Right forelimb (tissue), 1 donor: ENCODE measurements around the gene ADAMTS15.
A peak's percentile ranks its signal among the peaks of the same experiment; 100 is the strongest.
"Not testable (repeated sequence)": the region's sequence is repeated elsewhere in the genome, so short reads cannot be mapped to it uniquely, and the experiment has no call there.

ENCODE experiments used
- DNase-seq: peaks from one replicate; pipeline ENCODE4 v3.0.0-alpha.2; 2018

Gene ADAMTS15

DNA sequence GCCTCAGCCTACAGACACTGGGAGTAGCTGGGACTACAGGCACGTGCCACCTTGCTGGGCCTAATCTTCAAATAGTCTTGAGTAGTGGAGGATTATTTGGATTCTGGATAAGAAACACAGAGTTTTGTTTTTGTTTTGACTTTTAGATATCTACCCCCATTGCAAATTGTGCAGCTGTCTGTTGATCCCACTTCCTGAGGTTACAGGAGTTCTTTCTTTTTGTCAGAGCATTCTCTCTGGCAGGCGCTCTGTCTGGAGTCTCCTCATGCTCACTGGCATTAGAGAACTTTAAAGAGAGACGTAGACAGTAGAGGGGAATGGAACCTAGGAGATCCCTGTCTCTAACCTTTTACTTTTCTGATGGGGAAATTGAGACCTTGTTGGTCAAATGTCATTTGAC, 12.3 kb upstream of the ADAMTS15 start:
- no peak for DNase-seq

DNA sequence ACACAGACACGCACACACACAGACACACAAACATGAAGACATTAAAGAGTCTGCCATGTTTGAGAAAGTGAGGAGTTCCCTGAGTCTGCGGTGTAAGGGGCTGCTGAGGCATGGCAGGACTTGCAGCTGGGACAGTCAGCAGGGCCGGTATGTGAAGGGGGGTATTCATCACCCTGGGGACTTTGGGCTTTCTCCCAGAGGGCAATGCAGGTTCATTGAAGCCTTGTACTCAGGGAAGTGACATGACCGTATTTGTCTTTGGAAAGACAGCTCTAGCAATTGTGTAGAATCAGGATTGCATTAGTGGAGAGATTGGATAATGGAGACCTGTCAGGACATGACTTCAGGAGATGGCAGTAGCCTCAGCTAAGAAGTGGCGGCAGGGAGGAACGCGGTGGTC, 10.6 kb upstream of the ADAMTS15 start:
- no peak for DNase-seq

DNA sequence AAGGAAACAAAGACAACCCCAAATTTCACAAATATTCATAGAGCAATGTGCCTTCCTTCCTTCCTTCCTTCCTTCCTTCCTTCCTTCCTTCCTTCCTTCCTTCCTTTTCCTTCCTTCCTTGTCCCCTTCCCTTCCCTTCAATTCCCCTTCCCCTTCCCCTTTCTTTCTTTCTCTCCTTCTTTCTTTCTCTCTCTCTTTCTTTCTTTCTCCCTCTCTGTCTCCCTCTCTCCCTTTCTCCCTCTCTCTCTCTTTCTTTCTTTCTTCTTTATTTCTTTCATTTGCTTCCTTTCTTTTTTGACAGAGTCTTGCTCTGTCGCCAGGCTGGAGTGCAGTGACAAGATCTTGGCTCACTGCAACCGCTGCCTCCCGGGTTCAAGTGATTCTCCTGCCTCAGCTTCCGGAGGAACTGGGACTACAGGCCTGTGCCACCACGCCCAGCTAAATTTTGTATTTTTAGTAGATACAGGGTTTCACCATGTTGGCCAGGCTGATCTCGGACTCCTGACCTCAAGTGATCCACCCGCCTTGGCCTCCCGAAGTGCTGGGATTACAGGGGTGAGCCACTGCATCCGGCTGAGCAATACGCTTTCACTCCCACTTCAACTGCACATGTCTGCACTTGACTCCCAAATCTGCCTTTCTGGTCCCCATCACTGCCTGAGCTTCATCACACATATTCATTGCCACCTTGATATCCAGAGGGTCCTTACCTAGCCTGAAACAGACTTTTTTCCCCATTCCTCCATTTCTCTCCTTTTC, 9.9 kb upstream of the ADAMTS15 start:
- not testable (repeated sequence) for DNase-seq

DNA sequence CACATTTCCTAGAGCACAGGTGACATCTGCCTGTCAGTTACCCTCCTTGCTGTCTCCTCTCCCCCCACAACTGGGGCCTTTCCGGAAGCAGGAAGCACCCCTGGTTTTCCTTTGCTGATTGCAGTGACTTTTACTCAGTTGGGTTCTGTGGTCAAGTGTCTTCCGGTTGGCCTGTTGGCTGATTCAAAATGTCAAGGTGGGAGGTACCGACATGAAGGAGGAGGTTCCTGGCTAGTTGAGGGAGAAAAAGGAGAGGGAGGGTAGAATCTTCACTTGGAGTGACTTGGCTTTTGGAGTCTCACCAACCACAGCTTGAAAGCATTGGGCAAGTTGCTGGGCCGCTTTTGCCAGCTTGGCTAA, 9.3 kb upstream of the ADAMTS15 start:
- no peak for DNase-seq

DNA sequence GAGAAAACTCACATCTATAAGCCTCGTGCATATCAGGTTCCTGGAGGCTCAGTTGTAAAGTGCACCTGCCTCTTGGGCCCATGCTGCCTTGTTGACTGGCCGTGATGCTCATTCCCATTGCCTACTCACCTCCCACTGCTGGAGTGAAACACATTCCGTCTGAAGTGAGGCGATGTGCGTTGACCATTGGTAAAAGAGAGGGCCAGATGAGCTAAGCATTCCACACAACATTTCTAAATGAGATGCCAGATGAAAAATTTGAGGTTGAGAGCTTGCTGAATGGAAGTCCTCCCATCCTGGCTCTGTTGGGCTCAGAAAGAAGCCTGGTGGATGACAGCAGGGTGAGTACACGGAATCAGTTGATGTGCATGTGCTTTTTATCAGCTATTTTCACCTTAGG, 8.6 kb upstream of the ADAMTS15 start:
- no peak for DNase-seq

DNA sequence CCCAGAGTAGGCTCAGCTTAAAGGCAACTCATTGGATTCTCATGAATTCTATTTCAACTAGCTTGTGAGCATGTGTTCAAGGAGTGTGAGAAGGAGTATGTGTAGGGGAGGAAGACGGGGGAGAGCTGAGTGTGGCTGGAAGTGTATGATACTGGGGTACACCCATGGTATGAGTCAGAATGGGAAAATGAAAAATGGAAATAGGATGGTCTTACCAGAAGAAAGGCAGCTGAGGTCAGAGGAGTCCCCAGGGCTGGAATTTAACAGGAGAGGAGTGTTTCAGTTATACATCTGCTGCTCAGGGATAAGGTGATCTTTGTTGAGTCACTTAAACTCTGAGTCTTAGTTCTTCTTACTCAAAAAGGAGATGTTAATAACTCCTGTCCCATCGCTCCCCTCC, 6.7 kb upstream of the ADAMTS15 start:
- DNase-seq: no peak

DNA sequence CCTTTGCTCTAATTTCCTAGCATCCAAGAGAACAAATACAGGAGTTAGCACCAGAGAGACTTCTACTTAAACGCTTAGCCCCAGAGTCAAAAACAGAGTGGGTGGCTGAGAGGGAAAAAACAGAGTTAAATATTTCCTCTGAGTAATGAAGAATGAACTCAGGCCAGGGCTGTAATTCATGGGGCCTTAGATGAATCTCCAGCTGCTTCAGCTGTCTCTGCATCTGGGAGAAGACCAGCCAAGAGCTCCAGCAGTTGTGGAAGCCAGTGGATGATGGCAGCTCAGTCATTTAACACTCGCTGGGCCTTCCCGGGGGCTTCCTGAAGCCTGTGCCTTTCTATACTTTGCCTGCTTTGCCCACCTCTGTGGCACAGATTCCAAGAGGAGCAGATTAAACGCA, 5.7 kb upstream of the ADAMTS15 start:
- DNase-seq: peak; percentile 61

DNA sequence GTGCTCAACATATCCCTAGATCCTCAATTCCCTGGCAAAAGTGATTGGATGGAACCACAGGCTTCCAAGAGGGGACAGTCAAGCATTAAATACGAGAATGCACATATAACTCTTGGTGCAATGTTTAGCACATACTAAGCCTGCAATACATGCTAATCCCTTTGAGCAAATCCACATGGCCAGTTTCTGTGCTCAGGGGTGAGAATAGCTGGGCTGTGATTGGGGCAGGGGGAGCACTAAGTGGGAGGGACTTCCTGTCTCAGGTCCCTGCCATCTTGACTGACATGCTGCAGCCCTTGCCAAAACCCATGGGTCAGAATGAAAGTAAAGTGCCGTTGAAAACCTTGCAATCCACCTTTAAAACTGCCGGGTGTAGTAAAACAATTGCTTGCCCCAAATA, 2.7 kb upstream of the ADAMTS15 start:
- DNase-seq: no peak

DNA sequence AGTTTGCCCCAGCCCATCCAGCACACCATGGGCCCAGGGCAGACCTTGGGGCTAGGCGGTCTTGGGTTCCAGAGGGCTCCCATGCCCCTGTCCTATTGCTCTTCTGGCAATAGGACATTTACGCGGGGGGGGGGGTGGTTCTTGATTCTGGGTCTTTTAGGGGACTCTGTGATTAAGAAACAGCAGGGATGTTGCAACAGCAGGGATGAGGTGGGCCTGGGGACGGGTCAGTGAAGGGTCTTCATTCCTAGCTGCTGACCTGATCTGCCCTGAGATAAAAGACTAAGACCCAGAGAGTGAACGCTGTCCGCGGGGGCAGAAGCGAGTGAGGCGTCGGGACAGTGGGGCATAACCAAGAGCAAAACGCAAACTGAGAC, 418 bp upstream of the ADAMTS15 start:
- DNase-seq: no peak

DNA sequence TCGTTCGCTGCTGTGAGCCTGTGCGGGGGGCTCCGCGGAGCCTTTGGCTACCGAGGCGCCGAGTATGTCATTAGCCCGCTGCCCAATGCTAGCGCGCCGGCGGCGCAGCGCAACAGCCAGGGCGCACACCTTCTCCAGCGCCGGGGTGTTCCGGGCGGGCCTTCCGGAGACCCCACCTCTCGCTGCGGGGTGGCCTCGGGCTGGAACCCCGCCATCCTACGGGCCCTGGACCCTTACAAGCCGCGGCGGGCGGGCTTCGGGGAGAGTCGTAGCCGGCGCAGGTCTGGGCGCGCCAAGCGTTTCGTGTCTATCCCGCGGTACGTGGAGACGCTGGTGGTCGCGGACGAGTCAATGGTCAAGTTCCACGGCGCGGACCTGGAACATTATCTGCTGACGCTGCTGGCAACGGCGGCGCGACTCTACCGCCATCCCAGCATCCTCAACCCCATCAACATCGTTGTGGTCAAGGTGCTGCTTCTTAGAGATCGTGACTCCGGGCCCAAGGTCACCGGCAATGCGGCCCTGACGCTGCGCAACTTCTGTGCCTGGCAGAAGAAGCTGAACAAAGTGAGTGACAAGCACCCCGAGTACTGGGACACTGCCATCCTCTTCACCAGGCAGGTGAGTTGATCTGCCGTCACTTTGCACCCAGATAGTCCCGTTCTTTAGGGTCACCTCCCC, 1.0 kb downstream of the ADAMTS15 start:
- no peak for DNase-seq

DNA sequence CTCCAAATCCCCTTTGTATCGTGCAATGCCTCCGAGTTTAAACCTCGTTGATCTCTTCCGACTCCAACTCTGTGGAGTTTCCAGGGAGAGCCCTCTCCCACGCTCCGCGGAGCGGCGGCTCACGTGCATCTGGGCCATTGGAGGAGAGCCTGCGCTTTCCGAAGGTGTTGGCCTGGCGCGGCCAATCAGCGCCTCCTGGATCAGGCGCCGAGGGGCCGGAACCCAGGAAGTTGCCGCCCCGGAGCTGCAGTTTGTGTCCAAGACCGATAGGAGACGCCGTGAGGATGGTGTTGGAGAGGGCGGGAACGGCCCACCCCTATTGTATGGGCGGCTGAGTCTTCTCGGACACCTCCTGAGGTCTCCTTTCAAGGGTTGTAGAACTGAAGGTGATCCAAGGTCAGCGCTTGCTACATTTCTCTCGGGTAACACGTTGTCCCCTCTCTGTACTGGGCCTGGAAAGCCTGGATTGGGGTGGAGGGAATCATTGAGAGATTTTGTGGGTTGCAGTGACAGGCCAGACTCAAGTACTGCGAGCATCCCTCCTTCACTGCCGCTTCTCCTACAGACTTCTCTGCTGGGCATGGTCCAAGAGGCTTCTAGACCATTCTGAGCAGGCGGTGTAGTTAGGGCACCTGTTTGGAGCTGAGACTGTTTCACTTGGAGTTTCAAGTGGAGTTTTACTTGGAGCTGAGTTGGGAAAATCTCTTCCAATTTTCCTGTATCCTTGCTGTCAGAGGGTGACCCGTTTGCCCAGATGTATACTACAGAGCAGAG, 1.7 kb downstream of the ADAMTS15 start:
- peak; percentile 87 for DNase-seq

DNA sequence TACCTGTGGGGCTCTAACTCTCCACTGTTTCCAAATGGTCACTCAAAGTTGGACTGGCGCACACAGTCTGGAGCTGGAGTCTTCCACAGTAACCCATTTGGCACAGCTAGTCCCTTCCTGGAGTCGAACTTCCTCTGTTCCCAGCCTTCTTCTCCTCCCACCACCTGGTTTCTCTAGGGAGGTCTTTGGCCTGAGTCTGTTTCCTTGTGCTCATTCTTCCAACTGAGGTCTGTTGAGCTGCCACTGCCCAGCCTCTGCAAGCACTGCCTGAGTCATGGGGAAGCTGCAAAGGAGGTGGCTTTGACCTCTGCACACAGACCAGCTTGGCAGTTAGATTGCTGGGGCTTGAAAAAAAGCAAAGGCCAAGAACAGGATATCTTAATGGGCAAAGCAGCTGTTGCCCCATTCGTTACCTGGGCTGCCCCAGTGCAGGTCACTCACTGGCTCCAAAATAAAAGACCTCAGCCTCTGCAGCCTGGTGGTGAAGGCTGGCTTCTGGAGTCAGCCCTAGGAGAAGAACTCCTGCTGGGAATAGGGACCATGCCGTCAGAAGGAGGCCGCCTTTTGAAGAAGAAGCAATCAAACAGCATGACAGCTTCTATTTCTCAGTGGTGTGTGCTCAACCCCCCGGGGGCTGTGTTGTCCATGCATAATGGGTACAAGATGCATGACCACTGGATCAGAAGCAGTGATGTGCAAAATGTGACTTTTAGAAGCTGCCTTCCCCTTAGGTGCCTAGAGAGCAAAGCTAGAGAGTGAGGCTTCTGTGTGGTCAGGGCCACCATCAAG, 3.0 kb downstream of the ADAMTS15 start:
- DNase-seq: peak; percentile 65

DNA sequence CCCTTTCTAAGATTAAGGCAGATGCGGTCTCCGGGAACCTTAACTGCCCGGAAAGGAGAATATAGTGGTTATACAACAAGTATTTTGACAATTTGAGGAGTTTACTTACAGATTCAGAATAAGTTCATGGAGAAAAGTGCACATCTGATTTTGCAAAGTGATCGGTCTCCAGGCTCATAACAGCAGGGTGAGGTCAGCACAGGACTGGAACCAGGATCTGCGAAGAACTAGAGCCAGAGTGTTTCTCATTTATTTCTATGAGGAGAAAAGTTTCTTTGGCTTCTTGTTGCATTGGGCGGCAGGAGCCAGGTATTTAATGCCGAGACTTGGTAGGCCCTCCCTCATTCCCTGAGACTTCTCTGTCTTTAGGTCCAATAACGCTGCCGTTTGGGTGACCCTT, 3.7 kb downstream of the ADAMTS15 start:
- no peak for DNase-seq

DNA sequence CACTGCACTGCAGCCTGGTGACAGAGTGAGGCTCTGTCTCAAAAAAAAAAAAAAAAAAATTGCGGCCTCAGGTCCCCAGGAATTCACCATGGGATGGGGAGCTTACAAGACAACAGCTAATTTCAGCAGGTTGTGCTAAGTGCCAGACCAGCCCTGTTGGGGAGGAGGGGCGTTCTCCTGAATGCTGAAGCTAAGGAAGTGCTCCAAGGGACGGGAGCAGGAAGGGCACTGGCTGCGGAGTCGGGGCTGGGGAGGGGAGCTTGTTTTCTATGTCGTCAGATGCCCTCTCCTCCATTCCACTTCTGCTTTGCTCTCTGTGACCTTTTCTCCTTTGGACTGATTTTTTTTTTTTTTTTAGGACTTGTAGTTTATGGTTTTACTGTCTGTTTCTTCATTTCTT, 4.5 kb downstream of the ADAMTS15 start:
- no peak for DNase-seq

DNA sequence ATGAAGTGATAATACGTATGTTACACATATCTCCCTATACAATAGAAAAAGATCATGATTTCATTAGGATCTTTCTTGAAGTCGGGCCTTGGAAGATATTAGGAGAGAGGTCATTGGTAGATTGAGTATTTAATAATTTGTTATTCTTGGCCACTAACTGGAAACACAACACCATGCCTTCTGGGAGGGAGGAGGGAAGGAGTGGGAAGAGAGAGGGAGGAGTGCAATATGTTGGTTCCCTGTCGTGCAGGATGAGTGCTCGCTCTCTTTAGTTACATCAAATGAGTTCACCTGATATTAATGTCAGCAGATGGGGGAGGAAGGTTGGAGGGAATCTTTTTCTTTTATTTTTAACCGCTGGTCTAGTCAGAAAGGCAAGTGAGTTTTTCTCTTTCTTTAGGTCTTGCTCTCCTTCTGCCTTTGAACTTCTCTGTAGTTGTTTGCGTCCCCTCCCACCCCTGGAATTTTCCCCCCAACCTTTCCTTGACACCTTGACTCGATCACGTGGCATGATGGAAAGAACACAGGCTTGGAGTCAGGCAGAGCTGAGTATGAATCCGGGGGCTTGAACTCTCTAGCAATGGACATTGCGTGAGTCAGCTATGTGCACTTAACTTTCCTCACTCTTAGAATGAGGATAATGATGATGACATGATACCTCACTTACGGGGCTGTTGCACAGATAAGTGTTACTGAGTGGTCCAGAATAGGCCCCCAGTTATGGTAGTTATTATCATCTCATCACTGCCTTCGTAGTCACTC, 6.2 kb downstream of the ADAMTS15 start:
- no peak for DNase-seq

DNA sequence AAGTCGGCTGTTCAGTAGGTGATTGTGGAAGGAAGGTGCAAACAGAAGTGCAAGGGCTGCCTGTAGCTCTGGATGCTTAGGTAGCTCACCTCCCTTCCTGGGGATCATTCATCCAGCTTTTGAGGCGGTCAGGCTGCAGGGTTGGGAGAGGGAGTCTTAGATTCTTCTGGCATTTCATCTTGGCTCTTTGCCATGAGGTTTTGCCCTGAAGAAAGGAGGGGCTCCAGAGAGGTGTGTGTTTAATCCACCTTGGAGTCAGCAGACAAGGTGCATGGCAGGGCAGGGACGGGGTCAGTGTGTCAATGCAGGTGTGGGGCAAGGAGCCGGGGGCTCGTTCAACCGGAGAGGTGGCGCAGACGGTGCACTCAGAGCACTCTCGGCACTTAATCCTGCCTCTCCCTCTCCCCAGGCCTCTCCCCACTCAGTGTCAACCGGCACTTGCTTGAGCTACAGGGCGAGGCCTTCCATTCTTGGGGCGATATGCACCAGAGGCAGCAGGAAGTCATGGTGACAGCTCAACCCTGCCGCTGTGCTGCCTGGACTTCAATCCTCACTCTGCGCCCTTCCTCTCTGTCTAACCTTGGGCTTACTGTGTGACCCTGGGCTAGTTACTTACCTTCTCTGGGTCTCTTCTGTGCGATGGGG, 7.2 kb downstream of the ADAMTS15 start:
- DNase-seq: no peak

DNA sequence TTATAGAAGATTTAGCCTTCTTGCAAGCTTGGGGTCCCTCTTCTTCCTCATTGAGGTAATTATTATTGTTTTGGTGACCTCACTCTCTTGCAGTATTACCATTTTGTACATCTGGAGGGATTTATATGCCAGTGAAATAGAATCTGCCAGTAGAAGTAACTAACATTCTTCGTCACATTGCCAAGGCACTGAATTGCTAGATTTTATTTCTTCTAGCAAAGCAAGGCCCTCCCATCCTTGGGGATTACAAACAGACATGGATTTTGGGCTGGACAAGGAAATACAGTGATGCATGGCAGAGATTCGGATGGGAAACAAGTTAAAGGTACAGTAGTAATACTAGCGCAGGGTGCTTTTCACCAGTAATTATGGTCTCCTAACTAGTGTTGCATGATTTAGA, 7.8 kb downstream of the ADAMTS15 start:
- DNase-seq: no peak

DNA sequence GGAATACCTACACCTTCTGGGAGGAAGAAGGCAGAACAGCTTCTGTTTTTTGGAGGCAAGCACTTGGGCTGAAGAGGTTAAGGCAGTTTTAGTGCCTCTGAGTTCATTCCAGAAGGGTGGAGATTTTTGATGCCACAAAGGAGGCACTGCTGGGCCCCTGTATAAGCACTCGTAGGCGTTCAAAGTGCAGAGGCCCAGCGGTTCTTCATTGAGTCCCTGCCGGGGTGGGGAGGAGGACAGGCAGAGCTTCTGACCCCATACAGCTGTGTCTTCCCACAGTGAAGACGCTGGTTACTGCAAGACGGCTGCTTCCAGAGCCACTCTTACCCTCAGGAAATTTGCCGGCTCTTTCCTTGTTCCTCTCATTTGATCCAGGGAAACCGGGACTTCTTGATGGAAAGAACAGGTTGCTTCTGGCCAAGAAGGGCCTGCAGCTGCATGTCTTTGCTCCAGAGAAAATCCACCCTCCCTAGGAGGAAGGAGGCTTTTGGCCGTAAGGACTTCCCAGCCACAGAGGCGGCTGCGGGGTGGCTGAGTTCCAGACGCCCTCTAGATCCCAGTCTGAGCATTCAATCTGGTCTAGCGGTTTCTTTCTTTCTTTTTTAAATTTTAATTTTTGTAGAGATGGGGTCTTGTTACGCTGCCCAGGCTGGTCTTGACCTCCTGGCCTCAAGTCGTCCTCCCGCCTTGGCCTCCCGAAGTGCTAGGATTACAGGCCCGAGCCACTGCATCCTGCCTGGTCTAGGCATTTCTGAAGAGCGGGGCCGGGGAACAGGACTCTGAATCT, 9.4 kb downstream of the ADAMTS15 start:
- DNase-seq: peak; percentile 55

DNA sequence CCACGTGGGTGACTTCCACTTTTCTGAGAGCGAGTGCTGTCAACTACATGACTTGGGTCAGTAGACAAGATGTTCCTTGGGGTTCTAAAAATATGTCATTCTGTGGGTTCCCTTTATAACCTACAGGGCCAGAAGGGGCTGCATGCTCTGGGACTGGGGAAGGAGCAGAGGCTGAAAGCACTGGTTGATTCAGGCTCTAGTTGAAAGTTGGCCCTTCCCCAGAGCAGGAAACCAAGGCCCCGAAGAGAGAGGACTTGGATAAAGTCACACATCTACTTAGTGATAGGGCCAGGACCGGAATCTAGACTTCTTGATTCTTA, 9.9 kb downstream of the ADAMTS15 start:
- no peak for DNase-seq

DNA sequence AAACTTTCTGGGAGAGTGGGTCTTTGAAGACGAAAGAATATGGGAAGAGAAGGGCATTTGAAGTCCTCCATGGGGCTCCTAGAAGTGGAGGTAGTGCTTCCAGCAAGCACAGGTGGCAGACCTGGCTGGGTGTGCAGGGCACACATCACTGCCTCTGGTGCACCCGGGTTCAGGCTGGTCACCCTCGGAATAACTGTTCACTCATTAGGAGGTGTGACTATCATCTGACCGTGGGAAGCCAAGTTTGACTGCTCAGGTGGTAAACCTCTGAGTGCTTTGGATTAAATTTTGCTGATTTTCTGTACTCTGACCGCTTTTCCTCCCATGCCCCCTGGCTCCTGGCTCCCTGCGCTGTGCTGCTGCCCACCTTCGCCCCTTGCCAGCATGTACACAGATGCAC, 11.1 kb downstream of the ADAMTS15 start:
- DNase-seq: no peak
